UCSD-AML1 (cell line): ENCODE measurements around the gene PCK2.

Experiments
- DNase-seq: peaks from one replicate; lab custom pipeline; 2025; ENCODE audit not compliant: unreplicated experiment; lab: John Stamatoyannopoulos, UW

PCK2 gene

GRCh38 chr14:24060984-24061913 is 32.9 kb upstream of the PCK2 start:
- no peak for DNase-seq

GRCh38 chr14:24062216-24062980 is 31.7 kb upstream of the PCK2 start:
- no peak for DNase-seq

- no peak for DNase-seq
Measured at GRCh38 chr14:24063263-24063836, 30.8 kb upstream of the PCK2 start.

GRCh38 chr14:24064091-24064795 is 29.9 kb upstream of the PCK2 start:
- DNase-seq, result no peak

- no peak for DNase-seq
Measured at GRCh38 chr14:24064856-24065255, 29.3 kb upstream of the PCK2 start.

- no peak for DNase-seq
Measured at GRCh38 chr14:24065408-24065807, 28.7 kb upstream of the PCK2 start.

- no peak for DNase-seq
Measured at GRCh38 chr14:24066496-24067132, 27.5 kb upstream of the PCK2 start.

- DNase-seq, result no peak
Measured at GRCh38 chr14:24067133-24068082, 26.7 kb upstream of the PCK2 start.

GRCh38 chr14:24068711-24069410 is 25.2 kb upstream of the PCK2 start:
- DNase-seq, result no peak

GRCh38 chr14:24069411-24069735 is 24.7 kb upstream of the PCK2 start:
- DNase-seq, result no peak

GRCh38 chr14:24070285-24071143 is 23.6 kb upstream of the PCK2 start:
- no peak for DNase-seq

- DNase-seq, result no peak
Measured at GRCh38 chr14:24071144-24071697, 22.9 kb upstream of the PCK2 start, which contains the start of gene CPNE6. CPNE6 (plus strand) TSS chr14:24071562; CDS start chr14:24072937, 1,375 bp downstream.

GRCh38 chr14:24071836-24072430 is 22.2 kb upstream of the PCK2 start:
- DNase-seq, result no peak

- DNase-seq, result no peak
Measured at GRCh38 chr14:24072436-24072835, 21.7 kb upstream of the PCK2 start.

- no peak for DNase-seq
Measured at GRCh38 chr14:24072881-24073877, 20.9 kb upstream of the PCK2 start.
